ENCODE data around the gene AMER2. TPM values are rescaled to one million over a fixed set of nuclear protein-coding genes. Genes with fewer than 3 reads are reported as not detected.

Gene AMER2
- total RNA-seq, 1 experiment from 2014 or later, result not detected

DNA sequence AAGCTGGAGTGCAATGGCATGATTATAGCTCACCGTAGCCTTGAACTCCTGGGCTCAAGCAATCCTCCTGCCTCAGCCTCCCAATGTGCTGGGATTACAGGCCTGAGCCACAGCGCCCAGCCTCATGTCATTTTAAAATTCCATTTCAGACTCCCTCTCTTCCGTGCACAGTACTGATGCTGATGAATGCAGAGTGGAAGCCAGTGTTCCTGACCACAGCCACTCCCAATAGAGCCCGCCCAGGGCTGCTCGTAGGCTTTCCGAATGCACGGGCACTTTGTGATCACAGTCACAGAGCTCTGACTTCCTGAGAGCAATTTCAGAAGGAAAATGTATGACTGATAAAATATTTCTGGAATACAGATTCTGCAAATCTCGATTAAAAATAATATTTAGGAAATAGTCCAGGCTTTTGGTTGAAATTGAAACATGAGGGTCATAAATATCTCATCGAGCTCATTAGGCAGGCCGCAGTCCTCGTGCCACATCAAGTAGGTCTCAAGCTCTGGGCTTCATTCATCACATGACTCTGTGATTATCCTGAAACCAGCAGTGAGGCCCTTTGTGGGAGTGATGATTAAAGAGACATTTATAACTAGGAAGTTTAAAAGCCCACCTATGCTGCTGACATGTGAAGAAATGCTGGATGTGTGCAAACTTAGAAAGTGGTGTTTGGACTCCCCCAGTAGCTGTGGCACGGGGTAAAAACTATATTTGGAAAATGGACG is 38.9 kb upstream of the AMER2 start:
- no peaks in the 10 kb centered on the region for H3K9me3 ChIP-seq (ENCODE audit: insufficient read depth, low read depth)
- no peaks in the 10 kb centered on the region for H3K36me3 ChIP-seq (ENCODE audit: low read depth)
- DNase-seq, result no peak
- CTCF ChIA-PET, result no interaction called here
- POLR2A ChIA-PET (ENCODE audit: unreplicated experiment), result no interaction called here
- BruUV-seq (replicated peaks), result no TSS peak
- no peak for TF ChIP-seq CTCF (conservative IDR thresholded peaks at IDR 0.05)
- no peak for TF ChIP-seq EZH2 (IDR thresholded peaks at IDR 0.05; ENCODE audit: low read depth)
- no peaks in the 10 kb centered on the region for H4K20me1 ChIP-seq (ENCODE audit: insufficient read depth)
- H3K9me2 ChIP-seq (ENCODE audit: insufficient read depth), result no peaks in the 10 kb centered on the region
- H3K4me2 ChIP-seq, result no peak overlapping the region
- H3F3A ChIP-seq (ENCODE audit: insufficient read depth, low read depth), result no peaks in the 10 kb centered on the region
- H3K79me2 ChIP-seq (ENCODE audit: low read depth), result no peaks in the 10 kb centered on the region
- intact Hi-C loops (cut with micrococcal nuclease; ENCODE audit: unreplicated experiment), result no loop called here
- no peak overlapping the region for H3K27ac ChIP-seq
- H3K4me3 ChIP-seq, result no peak overlapping the region
- peaks cover 84% of the 10 kb centered on the region for H3K27me3 ChIP-seq (ENCODE audit: insufficient read depth, low read depth)
- H3K4me1 ChIP-seq (replicated peaks; ENCODE audit: insufficient read depth), result no peaks in the 10 kb centered on the region
- no peak overlapping the region for H2AFZ ChIP-seq

DNA sequence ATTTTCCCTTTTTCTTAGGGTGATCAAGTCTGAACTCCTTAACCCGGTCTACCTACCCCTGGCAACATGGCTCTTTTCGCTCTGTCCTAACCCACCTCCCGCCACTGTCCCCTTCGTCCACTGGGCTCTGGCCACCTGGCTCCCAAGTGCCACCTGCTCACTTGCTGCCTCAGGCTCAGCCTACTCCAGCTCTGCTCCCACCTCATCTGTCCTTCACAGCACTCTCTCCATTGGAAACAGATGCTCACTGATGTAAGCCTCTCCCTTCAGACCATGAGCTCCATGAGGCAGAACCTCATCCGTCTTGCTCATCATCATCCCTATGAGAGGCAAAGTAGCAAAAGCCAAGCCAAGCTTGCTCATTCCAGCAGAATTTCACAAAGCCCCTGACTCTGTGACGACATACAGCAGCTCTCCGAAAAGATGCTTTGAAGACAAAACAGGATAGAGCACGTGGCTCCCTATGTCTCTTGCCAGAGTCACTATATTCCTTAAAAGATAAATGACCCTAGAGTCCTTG is 35.3 kb upstream of the AMER2 start:
- Histone ChIP-seq H3K27me3 (ENCODE audit: insufficient read depth, low read depth) (peaks cover 96% of the 10 kb centered on the region), H3K27ac (no peak overlapping the region), H3K36me3 (ENCODE audit: low read depth) (no peaks in the 10 kb centered on the region), H3K79me2 (ENCODE audit: low read depth) (no peaks in the 10 kb centered on the region), H2AFZ (no peak overlapping the region), H3K9me3 (ENCODE audit: insufficient read depth, low read depth) (no peaks in the 10 kb centered on the region), H3K4me2 (no peak overlapping the region), H3K9me2 (ENCODE audit: insufficient read depth) (no peaks in the 10 kb centered on the region), H3F3A (ENCODE audit: insufficient read depth, low read depth) (no peaks in the 10 kb centered on the region), H4K20me1 (ENCODE audit: insufficient read depth) (no peaks in the 10 kb centered on the region), H3K4me3 (no peak overlapping the region), H3K4me1 (replicated peaks; ENCODE audit: insufficient read depth) (no peaks in the 10 kb centered on the region)
- TF ChIP-seq CTCF (conservative IDR thresholded peaks at IDR 0.05) (no peak), EZH2 (IDR thresholded peaks at IDR 0.05; ENCODE audit: low read depth) (no peak)
- CTCF ChIA-PET, result no interaction called here
- intact Hi-C loops (cut with micrococcal nuclease; ENCODE audit: unreplicated experiment), result no loop called here
- no TSS peak for BruUV-seq (replicated peaks)
- POLR2A ChIA-PET (ENCODE audit: unreplicated experiment), result no interaction called here
- no peak for DNase-seq

DNA sequence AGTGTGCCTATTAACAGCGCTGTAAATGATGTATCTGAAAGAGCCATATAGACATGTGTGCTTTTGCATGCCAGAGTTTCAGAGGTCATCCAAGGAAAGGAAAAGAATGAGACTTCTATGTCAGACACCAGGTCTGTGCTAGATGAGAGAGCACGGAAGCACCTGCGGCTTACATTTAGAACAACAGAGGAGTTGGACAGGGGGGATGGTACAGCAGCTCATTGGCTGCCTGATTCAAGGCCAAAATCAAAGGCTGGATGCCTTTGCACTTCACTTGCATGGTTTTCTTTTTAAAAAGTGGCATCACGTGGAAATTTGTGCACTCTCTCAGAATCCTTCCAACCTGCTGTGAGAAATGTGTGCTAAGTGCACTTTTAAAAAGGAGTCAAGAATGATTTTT is 32.8 kb upstream of the AMER2 start:
- no peaks in the 10 kb centered on the region for H3K36me3 ChIP-seq (ENCODE audit: low read depth)
- H3K4me3 ChIP-seq, result no peak overlapping the region
- H3K79me2 ChIP-seq (ENCODE audit: low read depth), result no peaks in the 10 kb centered on the region
- H3K4me2 ChIP-seq, result no peak overlapping the region
- no peaks in the 10 kb centered on the region for H4K20me1 ChIP-seq (ENCODE audit: insufficient read depth)
- DNase-seq, result no peak
- intact Hi-C loops (cut with micrococcal nuclease; ENCODE audit: unreplicated experiment), result no loop called here
- CTCF ChIA-PET, result no interaction called here
- H3K9me2 ChIP-seq (ENCODE audit: insufficient read depth), result no peaks in the 10 kb centered on the region
- TF ChIP-seq EZH2 (IDR thresholded peaks at IDR 0.05; ENCODE audit: low read depth) (no peak), CTCF (conservative IDR thresholded peaks at IDR 0.05) (no peak)
- peaks cover 99% of the 10 kb centered on the region for H3K27me3 ChIP-seq (ENCODE audit: insufficient read depth, low read depth)
- H2AFZ ChIP-seq, result no peak overlapping the region
- POLR2A ChIA-PET (ENCODE audit: unreplicated experiment), result interaction anchor here (0.5 kb wide), 1 partner anchor 15 kb away, joined by 3 read pairs; no protein-coding TSS in a partner anchor
- no peaks in the 10 kb centered on the region for H3F3A ChIP-seq (ENCODE audit: insufficient read depth, low read depth)
- no TSS peak for BruUV-seq (replicated peaks)
- no peak overlapping the region for H3K27ac ChIP-seq
- no peaks in the 10 kb centered on the region for H3K9me3 ChIP-seq (ENCODE audit: insufficient read depth, low read depth)
- H3K4me1 ChIP-seq (replicated peaks; ENCODE audit: insufficient read depth), result no peaks in the 10 kb centered on the region

Data from PC-9 (cell line).